HG02759 (cell line): ENCODE data around the gene ADCY10.

ENCODE experiments used
- ATAC-seq: cut with Tn5 transposase; IDR thresholded peaks from one replicate; pipeline ENCODE4 v1.9.1; 2021; ENCODE audit warnings: mild to moderate bottlenecking, moderate library complexity; ENCODE audit not compliant: unreplicated experiment

ADCY10 gene

GRCh38 chr1:167928457-167928852, 14.5 kb upstream of the ADCY10 start:
- no peak for ATAC-seq

- ATAC-seq: peak; percentile 66
These were observed 13.3 kb upstream of the ADCY10 start for GRCh38 chr1:167927046-167927754.

- ATAC-seq: no peak
These were observed 12.6 kb upstream of the ADCY10 start for GRCh38 chr1:167926486-167926997.

- no peak for ATAC-seq
These were observed 10.8 kb upstream of the ADCY10 start for GRCh38 chr1:167924543-167925231.

- no peak for ATAC-seq
These were observed 10.2 kb upstream of the ADCY10 start for GRCh38 chr1:167924102-167924501.

GRCh38 chr1:167923324-167924056, 9.6 kb upstream of the ADCY10 start:
- ATAC-seq: peak; percentile 41

GRCh38 chr1:167922611-167923074, 8.7 kb upstream of the ADCY10 start:
- no peak for ATAC-seq

- ATAC-seq: no peak
These were observed 8.1 kb upstream of the ADCY10 start for GRCh38 chr1:167922023-167922422.

- ATAC-seq: no peak
These were observed 3.0 kb upstream of the ADCY10 start for GRCh38 chr1:167916766-167917511.

- no peak for ATAC-seq
These were observed 1.6 kb upstream of the ADCY10 start for GRCh38 chr1:167915569-167915968.

- no peak for ATAC-seq
These were observed 1.6 kb downstream of the ADCY10 start for GRCh38 chr1:167912294-167912693.

- ATAC-seq: no peak
These were observed 2.5 kb downstream of the ADCY10 start for GRCh38 chr1:167911413-167911812.

GRCh38 chr1:167910530-167910929, 3.4 kb downstream of the ADCY10 start:
- ATAC-seq: no peak

GRCh38 chr1:167909691-167910180, 4.2 kb downstream of the ADCY10 start:
- no peak for ATAC-seq

GRCh38 chr1:167905671-167906070, 8.3 kb downstream of the ADCY10 start:
- no peak for ATAC-seq

- no peak for ATAC-seq
These were observed 8.8 kb downstream of the ADCY10 start for GRCh38 chr1:167905182-167905581.

- no peak for ATAC-seq
These were observed 9.2 kb downstream of the ADCY10 start for GRCh38 chr1:167904652-167905130.

GRCh38 chr1:167900907-167901306, 13.0 kb downstream of the ADCY10 start:
- ATAC-seq: no peak

GRCh38 chr1:167899253-167899681, 14.7 kb downstream of the ADCY10 start:
- ATAC-seq: peak; percentile 96

GRCh38 chr1:167898578-167899222, 15.2 kb downstream of the ADCY10 start:
- no peak for ATAC-seq
